ENCODE data around the gene PDE4C. TPM values are rescaled to one million over a fixed set of nuclear protein-coding genes. Genes with fewer than 3 reads are reported as not detected.

The PDE4C gene
- total and polyA plus RNA-seq, 9 of the 15 experiments (the other 6 are each of a cell fraction or from before 2014, with no cell fraction given): 0.04 to 0.91 (median 0.20) TPM; not detected in 1

DNA sequence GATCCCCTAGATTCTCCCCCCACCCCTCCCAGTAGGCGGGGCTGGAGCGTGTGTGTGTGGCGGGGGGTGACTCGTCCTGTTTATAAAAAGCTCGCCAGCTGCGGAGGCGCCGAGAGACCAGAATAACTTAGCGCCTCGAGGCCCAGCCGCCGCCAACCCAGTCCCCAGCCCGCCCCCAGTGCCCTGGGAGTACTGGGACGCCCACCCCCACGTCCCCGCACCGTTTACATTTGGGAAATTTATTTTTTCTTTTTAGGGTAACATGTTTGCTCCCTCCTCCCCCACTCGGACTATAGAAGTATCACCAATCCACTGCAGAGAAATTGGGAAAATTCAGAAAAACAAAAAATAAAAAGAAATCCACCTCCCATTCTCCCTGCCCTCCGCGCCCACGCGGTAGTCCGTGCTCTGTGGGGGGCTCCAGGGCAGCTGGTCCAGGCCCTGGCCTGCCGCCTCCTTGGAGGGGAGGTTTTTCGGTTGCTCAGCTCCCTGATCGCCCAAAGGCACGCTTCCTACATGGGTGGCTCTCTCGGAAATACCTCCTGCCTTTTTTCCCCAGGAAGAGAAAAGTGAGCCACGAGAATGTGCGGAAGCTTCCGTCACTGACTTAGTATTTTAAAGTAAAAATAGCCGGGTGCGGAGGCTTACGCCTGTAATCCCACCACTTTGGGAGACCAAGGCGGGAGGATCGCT, 20.9 kb downstream of the PDE4C start (continued):
- TF ChIP-seq, protein P1, sequence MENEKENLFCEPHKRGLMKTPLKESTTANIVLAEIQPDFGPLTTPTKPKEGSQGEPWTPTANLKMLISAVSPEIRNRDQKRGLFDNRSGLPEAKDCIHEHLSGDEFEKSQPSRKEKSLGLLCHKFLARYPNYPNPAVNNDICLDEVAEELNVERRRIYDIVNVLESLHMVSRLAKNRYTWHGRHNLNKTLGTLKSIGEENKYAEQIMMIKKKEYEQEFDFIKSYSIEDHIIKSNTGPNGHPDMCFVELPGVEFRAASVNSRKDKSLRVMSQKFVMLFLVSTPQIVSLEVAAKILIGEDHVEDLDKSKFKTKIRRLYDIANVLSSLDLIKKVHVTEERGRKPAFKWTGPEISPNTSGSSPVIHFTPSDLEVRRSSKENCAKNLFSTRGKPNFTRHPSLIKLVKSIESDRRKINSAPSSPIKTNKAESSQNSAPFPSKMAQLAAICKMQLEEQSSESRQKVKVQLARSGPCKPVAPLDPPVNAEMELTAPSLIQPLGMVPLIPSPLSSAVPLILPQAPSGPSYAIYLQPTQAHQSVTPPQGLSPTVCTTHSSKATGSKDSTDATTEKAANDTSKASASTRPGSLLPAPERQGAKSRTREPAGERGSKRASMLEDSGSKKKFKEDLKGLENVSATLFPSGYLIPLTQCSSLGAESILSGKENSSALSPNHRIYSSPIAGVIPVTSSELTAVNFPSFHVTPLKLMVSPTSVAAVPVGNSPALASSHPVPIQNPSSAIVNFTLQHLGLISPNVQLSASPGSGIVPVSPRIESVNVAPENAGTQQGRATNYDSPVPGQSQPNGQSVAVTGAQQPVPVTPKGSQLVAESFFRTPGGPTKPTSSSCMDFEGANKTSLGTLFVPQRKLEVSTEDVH (IDR thresholded peaks at IDR 0.05; ENCODE audit: low read depth, partially characterized antibody): no peak
- TF ChIP-seq, protein P2, sequence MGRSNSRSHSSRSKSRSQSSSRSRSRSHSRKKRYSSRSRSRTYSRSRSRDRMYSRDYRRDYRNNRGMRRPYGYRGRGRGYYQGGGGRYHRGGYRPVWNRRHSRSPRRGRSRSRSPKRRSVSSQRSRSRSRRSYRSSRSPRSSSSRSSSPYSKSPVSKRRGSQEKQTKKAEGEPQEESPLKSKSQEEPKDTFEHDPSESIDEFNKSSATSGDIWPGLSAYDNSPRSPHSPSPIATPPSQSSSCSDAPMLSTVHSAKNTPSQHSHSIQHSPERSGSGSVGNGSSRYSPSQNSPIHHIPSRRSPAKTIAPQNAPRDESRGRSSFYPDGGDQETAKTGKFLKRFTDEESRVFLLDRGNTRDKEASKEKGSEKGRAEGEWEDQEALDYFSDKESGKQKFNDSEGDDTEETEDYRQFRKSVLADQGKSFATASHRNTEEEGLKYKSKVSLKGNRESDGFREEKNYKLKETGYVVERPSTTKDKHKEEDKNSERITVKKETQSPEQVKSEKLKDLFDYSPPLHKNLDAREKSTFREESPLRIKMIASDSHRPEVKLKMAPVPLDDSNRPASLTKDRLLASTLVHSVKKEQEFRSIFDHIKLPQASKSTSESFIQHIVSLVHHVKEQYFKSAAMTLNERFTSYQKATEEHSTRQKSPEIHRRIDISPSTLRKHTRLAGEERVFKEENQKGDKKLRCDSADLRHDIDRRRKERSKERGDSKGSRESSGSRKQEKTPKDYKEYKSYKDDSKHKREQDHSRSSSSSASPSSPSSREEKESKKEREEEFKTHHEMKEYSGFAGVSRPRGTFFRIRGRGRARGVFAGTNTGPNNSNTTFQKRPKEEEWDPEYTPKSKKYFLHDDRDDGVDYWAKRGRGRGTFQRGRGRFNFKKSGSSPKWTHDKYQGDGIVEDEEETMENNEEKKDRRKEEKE (IDR thresholded peaks at IDR 0.05; ENCODE audit: borderline replicate concordance in 1 of 2, control insufficient read depth in 1 of 2, low read depth in 2 of 2, low read length in 1 of 2): no peak
- TF ChIP-seq, protein P3, sequence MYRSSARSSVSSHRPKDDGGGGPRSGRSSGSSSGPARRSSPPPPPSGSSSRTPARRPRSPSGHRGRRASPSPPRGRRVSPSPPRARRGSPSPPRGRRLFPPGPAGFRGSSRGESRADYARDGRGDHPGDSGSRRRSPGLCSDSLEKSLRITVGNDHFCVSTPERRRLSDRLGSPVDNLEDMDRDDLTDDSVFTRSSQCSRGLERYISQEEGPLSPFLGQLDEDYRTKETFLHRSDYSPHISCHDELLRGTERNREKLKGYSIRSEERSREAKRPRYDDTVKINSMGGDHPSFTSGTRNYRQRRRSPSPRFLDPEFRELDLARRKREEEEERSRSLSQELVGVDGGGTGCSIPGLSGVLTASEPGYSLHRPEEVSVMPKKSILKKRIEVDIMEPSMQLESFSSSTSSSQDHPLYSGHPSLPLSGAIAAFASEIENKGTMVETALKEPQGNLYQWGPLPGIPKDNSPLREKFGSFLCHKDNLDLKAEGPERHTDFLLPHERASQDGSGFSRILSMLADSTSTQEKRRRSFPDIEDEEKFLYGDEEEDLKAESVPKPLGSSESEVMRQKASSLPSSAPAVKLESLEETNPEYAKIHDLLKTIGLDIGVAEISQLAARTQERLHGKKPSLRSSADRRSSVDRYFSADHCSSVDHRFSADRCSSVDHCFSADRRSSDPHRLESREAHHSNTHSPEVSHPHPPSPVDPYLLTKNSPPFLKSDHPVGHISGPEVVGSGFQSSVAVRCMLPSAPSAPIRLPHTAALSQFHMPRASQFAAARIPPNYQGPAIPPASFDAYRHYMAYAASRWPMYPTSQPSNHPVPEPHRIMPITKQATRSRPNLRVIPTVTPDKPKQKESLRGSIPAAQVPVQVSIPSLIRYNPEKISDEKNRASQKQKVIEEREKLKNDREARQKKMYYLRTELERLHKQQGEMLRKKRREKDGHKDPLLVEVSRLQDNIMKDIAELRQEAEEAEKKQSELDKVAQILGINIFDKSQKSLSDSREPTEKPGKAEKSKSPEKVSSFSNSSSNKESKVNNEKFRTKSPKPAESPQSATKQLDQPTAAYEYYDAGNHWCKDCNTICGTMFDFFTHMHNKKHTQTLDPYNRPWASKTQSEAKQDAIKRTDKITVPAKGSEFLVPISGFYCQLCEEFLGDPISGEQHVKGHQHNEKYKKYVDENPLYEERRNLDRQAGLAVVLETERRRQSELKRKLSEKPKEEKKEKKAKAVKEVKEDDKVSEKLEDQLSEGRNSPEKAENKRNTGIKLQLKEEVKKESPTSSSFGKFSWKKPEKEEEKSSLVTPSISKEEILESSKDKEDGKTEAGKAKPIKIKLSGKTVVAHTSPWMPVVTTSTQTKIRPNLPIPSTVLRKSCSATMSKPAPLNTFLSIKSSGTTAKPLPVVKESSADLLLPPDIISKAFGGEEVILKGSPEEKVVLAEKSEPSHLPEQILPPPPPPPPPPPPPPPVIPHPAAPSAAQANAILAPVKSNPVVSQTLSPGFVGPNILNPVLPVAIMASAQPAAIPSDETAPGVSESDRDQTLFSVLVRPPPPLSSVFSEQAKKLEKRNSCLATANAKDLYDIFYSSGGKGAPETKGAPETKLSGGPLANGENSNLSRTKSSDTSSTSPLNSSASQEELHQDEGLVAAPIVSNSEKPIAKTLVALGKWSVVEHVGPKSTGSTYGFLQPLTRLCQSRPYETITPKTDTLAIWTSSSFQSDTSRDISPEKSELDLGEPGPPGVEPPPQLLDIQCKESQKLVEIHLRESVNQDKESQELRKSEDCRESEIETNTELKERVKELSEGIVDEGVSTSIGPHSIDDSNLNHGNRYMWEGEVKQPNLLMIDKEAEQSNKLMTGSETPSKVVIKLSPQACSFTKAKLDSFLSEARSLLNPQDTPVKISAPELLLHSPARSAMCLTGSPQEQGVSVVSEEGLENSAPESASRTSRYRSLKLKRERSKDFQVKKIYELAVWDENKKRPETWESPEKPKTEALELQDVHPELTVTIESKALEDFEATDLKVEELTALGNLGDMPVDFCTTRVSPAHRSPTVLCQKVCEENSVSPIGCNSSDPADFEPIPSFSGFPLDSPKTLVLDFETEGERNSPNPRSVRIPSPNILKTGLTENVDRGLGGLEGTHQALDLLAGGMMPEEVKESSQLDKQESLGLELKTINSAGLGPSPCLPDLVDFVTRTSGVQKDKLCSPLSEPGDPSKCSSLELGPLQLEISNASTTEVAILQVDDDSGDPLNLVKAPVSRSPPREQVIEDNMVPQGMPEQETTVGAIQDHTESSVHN (IDR thresholded peaks at IDR 0.05; ENCODE audit: borderline replicate concordance in 1 of 2, low read depth in 1 of 2): no peak
- TF ChIP-seq BDP1 (IDR thresholded peaks at IDR 0.05; ENCODE audit: insufficient read depth, insufficient read length) (no peak), KLF13 (tag; IDR thresholded peaks at IDR 0.05; ENCODE audit: borderline replicate concordance, low read depth) (no peak)
